RKO (cell line): ENCODE data around the gene MAPK12.

ENCODE experiments used
- DNase-seq: peaks from one replicate; pipeline ENCODE4 v3.0.0-alpha.2; 2016; ENCODE audit warnings: low spot score

The MAPK12 gene

GRCh38 chr22:50261615-50262459 is at the start of gene MAPK12:
Gene MAPK12 (minus strand): TSS chr22:50261683. CDS start chr22:50261509, 174 bp downstream.
- DNase-seq = peak; percentile 51

- DNase-seq = no peak
These were observed 49.5 kb upstream of the MAPK12 start for GRCh38 chr22:50310949-50311444.

DNA sequence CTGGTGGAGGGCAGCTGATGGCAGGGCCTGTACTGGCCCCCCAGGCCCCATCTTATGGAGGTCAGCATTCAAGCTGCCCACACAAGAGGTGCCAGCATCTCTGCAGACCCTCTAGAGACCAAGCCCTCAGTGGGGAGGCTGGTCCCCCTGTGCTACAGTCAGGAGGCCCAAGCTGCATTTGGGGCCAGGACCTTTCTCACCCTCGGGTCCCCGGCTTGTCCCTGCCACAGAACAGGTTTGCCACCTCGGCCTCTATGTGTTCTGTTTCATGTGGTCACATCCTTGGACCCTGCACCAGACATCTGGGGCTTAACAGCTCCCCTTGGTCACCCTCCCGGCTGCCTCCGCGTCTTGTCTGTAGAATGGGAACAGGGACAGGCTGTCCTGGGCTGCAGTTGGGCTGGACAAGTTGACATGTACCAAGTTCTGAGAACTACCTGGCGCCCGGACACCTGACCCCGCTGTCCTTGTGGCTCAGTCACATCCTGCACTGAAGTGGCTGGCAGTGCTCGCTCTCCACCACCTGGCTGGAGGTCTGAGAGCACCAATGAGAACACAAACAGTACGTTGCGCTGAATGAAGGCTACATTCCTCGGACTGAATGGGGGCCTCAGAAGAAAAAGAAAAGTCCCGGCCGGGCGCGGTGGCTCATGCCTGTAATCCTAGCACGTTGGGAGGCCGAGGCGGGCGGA is 48.7 kb upstream of the MAPK12 start:
- DNase-seq = no peak

- DNase-seq = no peak
These were observed 48.1 kb upstream of the MAPK12 start for GRCh38 chr22:50309601-50309991.

DNA sequence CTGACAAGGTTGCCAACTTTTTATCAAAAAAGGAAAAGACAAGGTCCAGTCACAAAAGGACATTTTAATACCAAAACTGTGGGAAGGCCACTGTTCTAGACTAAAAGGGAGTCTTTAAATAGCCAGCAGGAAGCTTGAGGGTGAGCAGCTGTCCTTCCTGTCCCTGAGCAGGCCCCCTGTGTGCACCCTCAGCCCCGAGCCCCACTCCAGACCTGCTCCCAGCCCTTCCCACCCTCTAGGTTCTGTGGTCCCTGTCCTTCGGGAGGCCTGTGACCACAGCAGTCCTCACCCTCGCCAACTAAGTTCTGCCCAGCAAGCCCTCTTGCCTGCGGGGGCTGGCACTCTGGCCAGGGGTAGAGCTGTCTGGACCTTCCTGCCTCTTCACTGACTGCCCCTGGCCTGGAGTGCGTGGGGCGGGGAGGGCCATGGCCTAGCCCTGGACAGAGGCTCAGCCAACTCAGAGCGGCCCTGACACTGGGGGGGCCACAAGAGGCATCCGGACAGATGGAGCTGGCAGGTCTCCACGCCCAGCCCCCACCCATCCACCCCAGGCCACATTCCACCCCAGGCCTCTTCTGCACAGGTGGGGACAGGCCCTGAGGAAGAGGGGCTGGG is 47.6 kb upstream of the MAPK12 start:
- DNase-seq = no peak

DNA sequence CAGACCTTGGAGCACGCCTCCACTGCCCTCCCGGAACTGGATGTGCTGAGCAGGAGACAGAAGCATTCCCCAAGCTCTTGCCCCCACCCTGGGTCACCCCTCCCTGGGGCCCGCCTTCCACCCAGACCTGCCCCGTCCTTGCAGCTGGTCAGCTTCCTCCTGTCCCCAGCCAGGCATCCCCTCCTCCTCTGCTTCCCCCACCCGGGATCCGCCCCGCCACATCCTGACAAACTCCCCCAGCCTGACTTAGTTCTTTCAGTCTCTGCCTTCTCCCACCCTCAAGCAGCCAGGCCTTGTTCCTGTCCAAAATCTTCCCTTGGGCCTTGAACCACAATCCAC is 47.1 kb upstream of the MAPK12 start:
- no peak for DNase-seq

DNA sequence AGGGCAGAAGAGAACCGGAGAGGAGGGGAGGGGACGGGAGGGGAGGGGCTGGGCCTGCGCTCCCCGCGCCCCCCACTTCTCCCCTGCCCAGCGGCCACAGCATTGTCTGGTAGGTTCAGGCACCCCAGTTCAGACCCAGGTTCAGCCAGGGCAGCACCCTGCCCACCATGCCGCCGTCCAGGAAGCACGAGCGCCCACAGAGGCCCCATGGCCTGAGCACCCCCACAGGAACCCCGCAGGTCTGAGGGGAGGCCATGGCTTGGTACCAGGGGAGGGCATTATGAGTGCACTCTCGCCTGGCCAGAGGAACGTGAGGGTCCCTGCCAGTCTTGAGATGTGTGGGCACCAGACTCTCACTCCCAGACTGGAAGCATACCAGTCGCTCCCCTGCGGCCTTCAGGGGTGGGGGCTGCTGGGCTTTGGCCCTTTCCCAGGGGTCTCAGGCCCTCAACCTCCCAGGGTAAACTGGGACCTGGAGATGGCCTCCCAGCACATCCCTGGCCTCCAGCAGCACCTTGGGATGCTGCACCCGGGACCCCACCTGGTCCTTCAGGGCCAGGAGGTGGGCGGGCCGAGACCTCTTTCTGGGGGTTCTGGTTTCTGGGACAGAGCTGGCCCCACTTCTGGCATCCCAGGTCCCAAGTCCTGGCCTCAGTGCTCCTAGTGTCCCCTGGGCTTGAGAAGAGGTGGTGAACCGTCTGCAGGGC is 46.6 kb upstream of the MAPK12 start:
- no peak for DNase-seq

DNA sequence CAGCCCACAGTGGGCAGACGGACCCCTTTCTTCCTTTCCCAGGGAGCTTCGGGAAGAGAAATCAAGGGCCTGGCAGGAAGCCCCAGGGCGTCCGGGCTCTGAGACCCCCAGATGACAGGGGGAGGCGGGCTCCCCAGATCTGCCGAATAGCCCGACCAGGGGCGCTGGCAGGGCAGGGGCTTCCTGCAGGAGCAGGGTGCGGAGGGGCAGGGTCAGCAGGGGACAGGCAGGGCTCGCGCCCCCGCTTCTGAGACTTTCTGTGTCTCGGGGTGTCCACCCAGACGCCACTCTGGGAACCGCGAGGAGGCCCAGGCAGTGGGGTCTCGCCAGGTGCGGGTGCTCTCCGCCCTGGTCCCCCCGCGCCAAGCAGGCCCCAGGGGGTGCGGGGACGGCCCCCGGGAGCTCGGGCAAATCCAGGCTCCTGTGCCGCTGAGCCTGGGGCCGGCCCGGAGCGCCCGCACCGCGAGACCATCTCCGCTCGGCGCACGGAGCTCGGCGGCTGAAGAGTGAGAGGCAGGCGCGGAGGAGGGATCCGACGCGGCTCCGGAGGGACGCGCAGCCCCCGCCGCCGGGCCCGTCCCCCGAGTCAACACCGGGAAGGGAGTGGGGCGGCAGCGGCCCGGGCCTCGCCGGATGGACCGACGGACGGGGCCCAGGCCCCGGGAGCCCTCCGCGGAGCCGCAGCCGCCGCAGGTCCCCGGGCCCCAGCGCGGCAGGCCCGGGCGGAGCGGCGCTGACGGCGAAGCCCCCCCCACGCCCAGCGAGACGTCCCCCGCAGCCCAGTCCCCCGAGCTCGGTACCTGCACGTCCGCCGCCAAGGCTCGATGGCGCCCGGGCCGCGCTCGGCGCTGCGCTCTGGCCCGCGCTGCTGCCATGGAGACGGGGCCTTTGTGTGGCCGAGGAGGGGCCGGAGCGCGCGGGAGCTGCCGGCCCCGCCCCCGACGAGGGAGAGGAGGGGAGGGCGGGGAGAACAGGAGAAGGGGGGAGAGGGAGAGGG is 45.6 kb upstream of the MAPK12 start, which contains the start of gene PLXNB2:
TSS of gene PLXNB2 (minus strand) at position 894 of the 997 bp plus-strand sequence. CDS start 17,062 bp downstream, outside the sequence.
- peak; percentile 84 for DNase-seq

- peak; percentile 91 for DNase-seq
These were observed 44.6 kb upstream of the MAPK12 start for GRCh38 chr22:50305923-50306566.

DNA sequence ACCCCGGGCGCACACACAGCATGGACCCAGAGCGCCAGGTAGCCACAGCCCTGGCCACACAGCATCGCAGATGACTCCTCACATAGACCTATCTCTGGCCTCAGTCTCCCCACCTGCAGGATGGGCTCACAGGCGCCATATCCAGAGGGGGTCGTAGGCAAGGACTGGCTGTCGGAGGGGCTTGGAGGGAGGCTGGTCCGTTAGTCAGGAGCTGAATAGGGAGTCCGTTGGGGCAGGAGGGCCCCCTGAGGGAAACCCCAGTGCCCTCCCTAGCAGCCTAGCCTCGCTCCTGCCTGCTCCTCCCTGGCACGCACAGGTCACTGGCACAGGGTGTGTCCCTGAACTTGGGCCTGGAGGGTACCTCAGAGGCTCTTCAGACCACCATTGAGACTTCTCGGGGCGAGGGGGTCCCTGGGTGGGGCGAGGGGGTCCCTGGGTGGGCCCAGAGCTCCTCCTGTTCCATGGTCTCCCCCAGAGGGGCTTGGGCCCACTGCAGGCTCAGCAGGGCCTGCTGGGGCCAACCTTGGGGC is 44.0 kb upstream of the MAPK12 start:
- DNase-seq = no peak

DNA sequence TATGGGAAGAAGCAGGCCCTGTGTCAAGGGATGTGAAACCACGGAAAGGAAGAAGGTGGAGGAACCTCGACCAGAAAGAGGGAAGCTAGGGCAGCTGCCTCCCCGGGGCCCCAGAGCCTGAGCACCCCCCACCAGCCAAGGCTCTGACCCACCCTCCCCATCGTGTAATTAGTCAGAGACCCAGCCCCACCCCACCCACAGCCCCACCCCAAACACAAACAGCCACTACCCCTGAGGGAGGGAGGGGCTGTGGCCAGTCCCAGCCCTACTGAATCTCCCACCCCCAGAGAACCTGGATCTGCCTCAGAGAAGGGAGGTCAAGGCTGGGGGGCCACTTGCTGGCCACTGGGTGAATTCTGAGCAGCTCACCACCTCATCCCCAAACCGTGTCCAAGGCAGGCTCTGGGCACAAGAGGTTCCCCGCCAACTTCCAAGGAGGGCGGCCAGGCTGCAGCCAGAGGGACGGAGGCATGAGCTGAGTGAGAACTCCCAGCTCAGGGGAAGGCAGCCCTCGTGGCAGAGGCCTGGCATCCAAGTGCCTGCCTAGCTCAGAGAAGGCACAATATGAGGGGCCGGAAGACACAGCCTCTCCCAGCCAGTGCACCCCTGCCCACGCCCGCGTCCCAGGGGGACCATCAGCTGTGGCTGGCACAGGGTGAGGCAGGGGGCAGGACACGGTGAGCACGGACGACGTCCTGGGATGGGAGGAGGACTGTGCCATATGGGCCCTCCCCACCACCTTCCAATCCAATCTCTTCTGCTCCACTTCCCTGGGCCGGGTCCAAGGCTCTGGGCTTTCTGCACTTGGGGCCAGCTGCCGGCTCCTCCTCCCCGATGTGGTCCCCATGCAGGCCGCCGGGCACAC is 43.3 kb upstream of the MAPK12 start:
- DNase-seq = no peak

GRCh38 chr22:50303848-50304527 is 42.5 kb upstream of the MAPK12 start:
- DNase-seq = no peak

DNA sequence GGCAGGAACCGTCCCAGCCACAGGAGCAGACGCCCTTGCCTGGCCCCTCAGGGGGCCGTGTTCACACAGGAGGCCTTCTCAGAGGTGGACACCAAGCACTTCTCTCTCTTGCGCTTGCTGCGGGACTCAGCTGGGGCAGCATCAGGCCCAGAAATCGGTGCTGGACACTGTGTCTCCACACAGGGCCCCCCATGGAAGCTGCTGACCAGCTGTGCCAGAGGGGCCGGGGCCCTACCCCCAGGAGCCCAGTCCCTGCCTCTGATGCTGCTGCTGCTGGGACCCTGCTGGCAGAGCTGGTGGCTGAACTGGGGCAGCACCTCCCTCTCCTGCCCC is 42.0 kb upstream of the MAPK12 start:
- DNase-seq = no peak

- DNase-seq = no peak
These were observed 41.1 kb upstream of the MAPK12 start for GRCh38 chr22:50302564-50302963.

DNA sequence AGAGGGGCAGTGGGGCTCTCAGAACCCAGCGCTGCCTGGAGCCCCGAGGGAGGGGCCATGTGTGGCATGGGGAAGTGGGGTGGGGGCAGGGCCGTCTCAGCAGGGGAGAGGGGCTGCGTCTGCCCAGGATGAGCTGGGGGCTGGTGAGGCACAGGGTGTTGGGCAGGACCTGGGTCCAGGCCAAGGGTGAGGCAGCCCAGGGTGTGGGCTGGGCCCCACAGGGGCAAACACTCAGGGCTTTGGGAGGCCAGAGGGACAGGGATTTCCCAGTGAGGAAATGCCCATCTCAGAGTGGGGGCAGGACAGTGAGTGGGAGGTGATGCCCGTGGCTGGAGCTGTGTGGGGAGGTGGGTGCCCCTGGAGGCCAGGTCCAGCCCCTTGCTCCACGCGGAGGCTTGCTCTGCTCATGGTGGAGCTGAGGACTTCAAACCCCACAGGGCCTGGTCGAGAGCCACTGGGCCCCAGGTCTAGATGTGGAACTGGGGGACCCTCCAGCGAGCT is 40.6 kb upstream of the MAPK12 start:
- no peak for DNase-seq

DNA sequence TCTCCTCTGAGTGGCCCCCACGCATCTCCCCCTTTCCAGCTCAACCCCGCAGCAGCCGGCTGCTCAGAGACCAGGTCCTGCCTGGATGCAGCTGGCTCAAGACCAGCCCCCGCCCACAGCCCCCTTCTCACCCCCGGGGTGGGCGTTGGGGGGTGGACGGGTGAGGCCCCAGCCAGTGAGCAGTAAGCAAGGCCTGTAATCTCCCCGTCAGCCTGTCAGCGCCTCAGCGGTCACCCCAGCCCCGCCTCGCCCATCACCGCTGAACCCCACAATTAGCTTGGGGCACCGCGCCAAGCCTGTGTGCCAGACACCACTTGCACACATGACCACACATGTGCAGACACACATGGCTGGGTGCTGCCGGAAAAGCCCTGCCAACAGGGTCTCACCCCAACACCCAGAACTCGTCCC is 40.1 kb upstream of the MAPK12 start:
- DNase-seq = no peak

DNA sequence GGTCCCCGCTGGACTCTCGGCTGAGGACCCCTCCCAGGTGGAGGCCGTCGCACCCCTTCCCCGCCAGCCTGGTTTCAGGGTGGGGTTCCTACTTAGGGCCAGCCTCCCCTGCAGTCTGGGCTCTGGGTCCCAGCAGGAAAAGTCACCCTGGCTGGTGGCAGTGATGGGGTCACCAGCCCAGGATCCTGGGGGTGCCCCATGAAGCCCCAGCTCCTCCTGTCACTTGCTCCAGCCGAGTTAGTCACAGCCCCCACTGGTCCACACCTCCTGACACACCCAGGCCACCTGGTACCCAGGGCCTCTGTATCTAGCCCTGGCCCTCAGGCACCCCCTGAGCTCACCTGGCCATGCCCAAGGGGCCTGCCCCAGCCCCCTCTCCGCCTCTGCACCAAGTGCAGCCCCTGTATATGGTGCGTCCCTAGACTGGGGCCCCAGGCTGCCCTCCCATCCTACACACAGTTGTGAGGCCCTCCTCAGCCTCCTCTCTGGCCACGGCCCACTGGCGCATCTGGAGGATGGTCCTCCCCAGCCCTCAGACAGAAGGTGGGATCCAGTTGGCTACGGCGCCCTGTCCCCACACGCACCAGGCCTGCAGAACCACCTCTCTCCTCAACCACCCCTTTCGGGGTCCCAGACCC is 39.3 kb upstream of the MAPK12 start:
- no peak for DNase-seq
